Measurements from ENCODE around the gene TSPAN4.

- TF ChIP-seq CTCF (IDR thresholded peaks at IDR 0.05; ENCODE audit: low read depth, low read length, missing input control): no peak
- TF ChIP-seq MAX (IDR thresholded peaks at IDR 0.05): no peak
- TF ChIP-seq JUND (IDR thresholded peaks at IDR 0.05): no peak
Observed at GRCh38 chr11:852762-853161, 10.1 kb downstream of the TSPAN4 start.
